ENCODE results near the gene RANGAP1.

DNA sequence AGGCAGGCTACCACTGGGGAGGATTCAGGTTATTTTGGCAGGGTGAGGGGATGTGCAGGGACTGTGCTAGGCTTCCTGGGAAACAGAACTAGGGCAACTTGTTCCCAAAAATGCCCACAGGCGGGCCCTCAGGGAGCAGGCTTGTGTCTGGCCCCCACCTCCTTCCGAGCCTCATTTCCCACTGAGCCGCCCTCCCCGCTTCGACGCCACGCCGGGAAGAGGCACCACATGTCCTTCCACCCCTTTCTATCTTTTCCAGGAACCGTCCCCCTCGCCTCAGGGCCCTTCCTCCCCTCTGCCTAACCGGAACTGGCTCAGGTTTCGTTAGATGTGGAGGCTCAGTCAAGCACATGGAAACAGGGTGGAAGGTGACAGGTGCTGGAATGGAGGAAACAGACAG is 35.9 kb downstream of the RANGAP1 start:
- no peak for TF ChIP-seq CTCF (IDR thresholded peaks at IDR 0.05)
- TF ChIP-seq POLR2A (IDR thresholded peaks at IDR 0.05) = no peak

Measured in lower leg skin (tissue), 3 donors.